Mesenchymal stem cell (in vitro differentiated cells and primary cell): ENCODE results near the gene SF3B6.

Experiments
- DNase-seq: peaks from one replicate; pipeline ENCODE4 v3.0.0-alpha.2; 2013
- H2AFZ ChIP-seq: one replicate; pipeline ENCODE4 v1.6.1; 2013; ENCODE audit warnings: low read depth, mild to moderate bottlenecking, control low read depth, inconsistent platforms, low read length, moderate library complexity
- H2AK5ac ChIP-seq: 2 replicates; pipeline ENCODE4 v1.6.1; 2013; ENCODE audit warnings: low read length, moderate library complexity, mild to moderate bottlenecking, inconsistent platforms; ENCODE audit not compliant: severe bottlenecking
- H2BK120ac ChIP-seq: one replicate; pipeline ENCODE4 v1.6.1; 2013; ENCODE audit warnings: low read depth, mild to moderate bottlenecking, inconsistent platforms, low read length, moderate library complexity
- H2BK12ac ChIP-seq, 2 experiments: one replicate each; pipeline ENCODE4 v1.6.1; 2013; ENCODE audit warnings: inconsistent platforms in 2 of 2, low read length in 2 of 2, mild to moderate bottlenecking in 2 of 2, moderate library complexity in 2 of 2, control low read depth in 1 of 2
- H2BK15ac ChIP-seq: one replicate; pipeline ENCODE4 v1.6.1; 2013; ENCODE audit warnings: mild to moderate bottlenecking, low read depth, inconsistent platforms; ENCODE audit not compliant: poor library complexity, severe bottlenecking
- H2BK5ac ChIP-seq: 2 replicates; pipeline ENCODE4 v1.6.1; 2013; ENCODE audit warnings: low read depth, mild to moderate bottlenecking, low read length, control low read depth, inconsistent platforms; ENCODE audit not compliant: poor library complexity, severe bottlenecking
- H3K14ac ChIP-seq, 2 experiments: one replicate each; pipeline ENCODE4 v1.6.1; 2013; ENCODE audit warnings: inconsistent platforms in 2 of 2, low read length in 2 of 2, control low read depth in 1 of 2, mild to moderate bottlenecking in 1 of 2, moderate library complexity in 1 of 2
- H3K18ac ChIP-seq, 2 experiments: one replicate each; pipeline ENCODE4 v1.6.1; 2013; ENCODE audit warnings: inconsistent platforms in 2 of 2, low read length in 2 of 2, control low read depth in 1 of 2, low read depth in 1 of 2, mild to moderate bottlenecking in 1 of 2
- H3K23ac ChIP-seq, 2 experiments: one replicate each; pipeline ENCODE4 v1.6.1; 2013; ENCODE audit warnings: inconsistent platforms in 2 of 2, low read length in 2 of 2, mild to moderate bottlenecking in 2 of 2, moderate library complexity in 2 of 2, control low read depth in 1 of 2
- H3K27ac ChIP-seq: 2 replicates; pipeline ENCODE4 v1.5.1; 2013; ENCODE audit warnings: mild to moderate bottlenecking, moderate library complexity, low read length, control low read depth, inconsistent platforms; ENCODE audit not compliant: poor library complexity, severe bottlenecking
- H3K27me3 ChIP-seq, 2 experiments: 2 replicates each; pipeline versions ENCODE4 v1.6.1 to v1.7.0; 2013; ENCODE audit warnings: low read length in 2 of 2, mild to moderate bottlenecking in 2 of 2, moderate library complexity in 2 of 2, control low read depth in 1 of 2, inconsistent platforms in 1 of 2; ENCODE audit not compliant: control insufficient read depth in 1 of 2, insufficient read depth in 1 of 2
- H3K36me3 ChIP-seq, 2 experiments: 2 replicates each; pipeline versions ENCODE4 v1.6.1 to v1.7.0; 2013; ENCODE audit warnings: low read length in 2 of 2, control low read depth in 1 of 2, inconsistent platforms in 1 of 2, low read depth in 1 of 2, mild to moderate bottlenecking in 1 of 2; ENCODE audit not compliant: insufficient read depth in 2 of 2, control insufficient read depth in 1 of 2
- H3K4ac ChIP-seq, 2 experiments: one replicate each; pipeline ENCODE4 v1.6.1; 2013; ENCODE audit warnings: inconsistent platforms in 2 of 2, low read length in 2 of 2, mild to moderate bottlenecking in 2 of 2, moderate library complexity in 2 of 2, control low read depth in 1 of 2, low read depth in 1 of 2
- H3K4me1 ChIP-seq: 2 replicates; pipeline ENCODE4 v1.6.1; 2013; ENCODE audit warnings: low read depth, low read length, control low read depth; ENCODE audit not compliant: control insufficient read depth, insufficient read depth
- H3K4me2 ChIP-seq: 2 replicates; pipeline ENCODE4 v1.6.1; 2013; ENCODE audit warnings: low read length, mild to moderate bottlenecking, inconsistent platforms; ENCODE audit not compliant: poor library complexity, severe bottlenecking
- H3K4me3 ChIP-seq, 2 experiments: 2 replicates each; pipeline versions ENCODE4 v1.5.1 to v1.7.0; 2013; ENCODE audit warnings: low read length in 2 of 2, mild to moderate bottlenecking in 2 of 2, control low read depth in 1 of 2, low read depth in 1 of 2; ENCODE audit not compliant: insufficient read depth in 1 of 2
- H3K79me1 ChIP-seq: replicated peaks from 2 replicates; pipeline ENCODE4 v1.6.1; 2013; ENCODE audit warnings: mild to moderate bottlenecking, control low read depth, low read length, inconsistent platforms; ENCODE audit not compliant: poor library complexity, severe bottlenecking
- H3K9ac ChIP-seq: 2 replicates; pipeline ENCODE4 v1.7.0; 2013; ENCODE audit warnings: mild to moderate bottlenecking, low read length, moderate library complexity
- H3K9me3 ChIP-seq: 2 replicates; pipeline ENCODE4 v1.7.0; 2013; ENCODE audit warnings: mild to moderate bottlenecking, low read length; ENCODE audit not compliant: control insufficient read depth
- H4K8ac ChIP-seq: one replicate; pipeline ENCODE4 v1.6.1; 2013; ENCODE audit warnings: inconsistent platforms, mild to moderate bottlenecking, low read length, moderate library complexity
- H4K91ac ChIP-seq: one replicate; pipeline ENCODE4 v1.6.1; 2013; ENCODE audit warnings: mild to moderate bottlenecking, low read length, inconsistent platforms
- WGBS: methylation state at CpG from one replicate; pipeline ENCODE4 v1.1.7; 2013; ENCODE audit warnings: mixed read lengths; 5-methylcytosine and 5-hydroxymethylcytosine counted together

SF3B6 gene

GRCh38 chr2:24038786-24039499, 37.2 kb downstream of the SF3B6 start:
- no peaks in the 10 kb centered on the region for H3K9me3 ChIP-seq
- H2BK120ac ChIP-seq, result no peak overlapping the region
- DNase-seq, result no peak
- H3K18ac ChIP-seq, result no peak overlapping the region
- H3K36me3 ChIP-seq, result peaks cover 8 to 32% of the 10 kb centered on the region in 2 experiments
- H3K4me2 ChIP-seq, result no peak overlapping the region
- no peak overlapping the region for H2BK12ac ChIP-seq
- no peak overlapping the region for H2BK5ac ChIP-seq
- WGBS, result 90% methylated on average over 8 of the region's 9 CpGs
- H2BK15ac ChIP-seq, result no peak overlapping the region
- H3K4me3 ChIP-seq, result no peak overlapping the region
- H3K27me3 ChIP-seq, result no peaks in the 10 kb centered on the region
- no peak overlapping the region for H3K4ac ChIP-seq
- H2AK5ac ChIP-seq, result no peak overlapping the region
- peaks cover 12% of the 10 kb centered on the region for H3K79me1 ChIP-seq
- no peak overlapping the region for H3K23ac ChIP-seq
- no peak overlapping the region for H3K9ac ChIP-seq
- H2AFZ ChIP-seq, result no peak overlapping the region
- H3K27ac ChIP-seq, result no peak overlapping the region
- no peak overlapping the region for H4K8ac ChIP-seq
- no peak overlapping the region for H4K91ac ChIP-seq
- H3K4me1 ChIP-seq, result no peaks in the 10 kb centered on the region
- H3K14ac ChIP-seq, result no peak overlapping the region

GRCh38 chr2:24026233-24026632, 49.9 kb downstream of the SF3B6 start:
- peaks cover 6% of the 10 kb centered on the region for H3K79me1 ChIP-seq
- H3K9me3 ChIP-seq, result no peaks in the 10 kb centered on the region
- no peak overlapping the region for H4K91ac ChIP-seq
- H3K27me3 ChIP-seq, result no peaks in the 10 kb centered on the region
- H3K14ac ChIP-seq, result no peak overlapping the region
- no peak overlapping the region for H3K23ac ChIP-seq
- no peak overlapping the region for H3K4me3 ChIP-seq
- H2AFZ ChIP-seq, result no peak overlapping the region
- WGBS, result 59% methylated on average over 2 of the region's 2 CpGs
- H3K4me2 ChIP-seq, result no peak overlapping the region
- DNase-seq, result no peak
- H3K4me1 ChIP-seq, result peaks cover 11% of the 10 kb centered on the region
- no peak overlapping the region for H2AK5ac ChIP-seq
- no peak overlapping the region for H3K4ac ChIP-seq
- peaks cover 39 to 48% of the 10 kb centered on the region in 2 experiments for H3K36me3 ChIP-seq
- no peak overlapping the region for H2BK120ac ChIP-seq
- no peak overlapping the region for H3K18ac ChIP-seq
- H4K8ac ChIP-seq, result no peak overlapping the region
- no peak overlapping the region for H3K27ac ChIP-seq
- no peak overlapping the region for H2BK15ac ChIP-seq
- H2BK5ac ChIP-seq, result no peak overlapping the region
- no peak overlapping the region for H3K9ac ChIP-seq
- H2BK12ac ChIP-seq, result no peak overlapping the region

- WGBS, result 96% methylated on average over 17 of the region's 17 CpGs
These were observed 51.0 kb downstream of the SF3B6 start for GRCh38 chr2:24024996-24025663.

GRCh38 chr2:24024018-24024417, 52.1 kb downstream of the SF3B6 start:
- no peak overlapping the region for H2AK5ac ChIP-seq
- H3K27me3 ChIP-seq, result no peaks in the 10 kb centered on the region
- no peak overlapping the region for H4K8ac ChIP-seq
- no peak for DNase-seq
- no peak overlapping the region for H3K9ac ChIP-seq
- H3K23ac ChIP-seq, result no peak overlapping the region
- no peak overlapping the region for H3K4me3 ChIP-seq
- H3K79me1 ChIP-seq, result peaks cover 4% of the 10 kb centered on the region
- H2AFZ ChIP-seq, result no peak overlapping the region
- H3K27ac ChIP-seq, result no peak overlapping the region
- H3K18ac ChIP-seq, result no peak overlapping the region
- peaks cover 12% of the 10 kb centered on the region for H3K4me1 ChIP-seq
- H3K14ac ChIP-seq, result peak overlapping the region in 1 of 2 experiments; percentile 53
- no peak overlapping the region for H2BK15ac ChIP-seq
- H3K4ac ChIP-seq, result no peak overlapping the region
- no peak overlapping the region for H2BK120ac ChIP-seq
- no peak overlapping the region for H3K4me2 ChIP-seq
- H3K36me3 ChIP-seq, result peaks cover 19 to 45% of the 10 kb centered on the region in 2 experiments
- no peak overlapping the region for H2BK12ac ChIP-seq
- 73% methylated on average over 12 of the region's 12 CpGs for WGBS
- H3K9me3 ChIP-seq, result no peaks in the 10 kb centered on the region
- no peak overlapping the region for H4K91ac ChIP-seq
- no peak overlapping the region for H2BK5ac ChIP-seq

More at GRCh38 chr2:24024996-24025663, 51.0 kb downstream of the SF3B6 start:
- Histone ChIP-seq H3K27me3 (no peaks in the 10 kb centered on the region), H3K36me3 (peaks cover 31 to 45% of the 10 kb centered on the region in 2 experiments), H3K4ac (no peak overlapping the region), H4K8ac (no peak overlapping the region), H3K9me3 (no peaks in the 10 kb centered on the region), H3K14ac (no peak overlapping the region), H2BK5ac (no peak overlapping the region), H4K91ac (no peak overlapping the region), H3K4me1 (peaks cover 12% of the 10 kb centered on the region), H2BK12ac (no peak overlapping the region), H2BK15ac (no peak overlapping the region), H3K18ac (no peak overlapping the region), H2AFZ (no peak overlapping the region), H3K23ac (no peak overlapping the region), H3K4me3 (no peak overlapping the region), H3K27ac (no peak overlapping the region), H2BK120ac (no peak overlapping the region), H3K9ac (no peak overlapping the region), H3K79me1 (peaks cover 4% of the 10 kb centered on the region), H3K4me2 (no peak overlapping the region), H2AK5ac (no peak overlapping the region)
- DNase-seq, result no peak
